ENCODE measurements around the gene LIM2.

The LIM2 gene

DNA sequence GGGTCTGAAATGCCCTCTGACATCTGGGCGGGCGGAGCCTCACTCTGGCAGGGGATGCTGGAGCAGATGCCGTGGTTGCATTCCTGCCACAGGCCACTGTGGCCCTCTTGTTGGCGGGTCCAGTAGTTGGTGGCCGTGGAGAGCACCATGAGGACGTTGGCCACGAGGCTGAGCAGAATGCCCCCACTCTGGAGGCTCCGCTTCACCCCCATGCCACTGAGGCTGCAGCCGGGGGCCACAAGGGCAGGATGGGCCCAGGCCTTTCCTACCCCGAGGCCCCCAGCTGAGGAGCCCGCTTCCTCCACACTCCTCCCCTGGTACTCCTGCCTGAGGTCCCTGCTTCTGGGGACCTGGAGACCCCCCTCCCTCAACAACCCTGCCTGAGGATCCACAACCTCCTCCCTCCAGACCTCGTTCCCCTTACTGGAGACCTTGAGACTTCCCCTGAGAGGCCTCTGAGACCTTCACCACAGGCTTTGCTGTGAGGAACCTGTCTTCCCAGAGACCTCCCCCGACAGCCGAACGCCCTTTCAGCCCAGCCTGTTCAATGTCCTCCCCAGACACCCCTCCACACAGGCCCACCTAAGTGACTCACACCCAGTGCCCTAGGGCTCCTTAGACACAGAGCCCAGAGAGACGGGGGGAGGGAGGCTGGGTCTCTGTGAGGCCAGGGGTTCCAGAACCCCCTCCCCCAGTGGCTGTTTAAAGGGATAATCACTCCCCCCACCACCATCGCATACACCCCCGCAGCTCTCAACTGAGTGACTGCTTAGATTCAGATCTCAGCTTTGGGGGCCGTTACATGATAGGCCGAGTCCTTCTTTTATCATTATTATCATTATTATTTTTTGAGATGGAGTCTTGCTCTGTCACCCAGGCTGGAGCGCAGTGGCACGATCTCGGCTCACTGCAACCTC lies 19.1 kb downstream of the LIM2 start, which contains the start of gene CLDND2 (continued):
- TF ChIP-seq, protein P1, sequence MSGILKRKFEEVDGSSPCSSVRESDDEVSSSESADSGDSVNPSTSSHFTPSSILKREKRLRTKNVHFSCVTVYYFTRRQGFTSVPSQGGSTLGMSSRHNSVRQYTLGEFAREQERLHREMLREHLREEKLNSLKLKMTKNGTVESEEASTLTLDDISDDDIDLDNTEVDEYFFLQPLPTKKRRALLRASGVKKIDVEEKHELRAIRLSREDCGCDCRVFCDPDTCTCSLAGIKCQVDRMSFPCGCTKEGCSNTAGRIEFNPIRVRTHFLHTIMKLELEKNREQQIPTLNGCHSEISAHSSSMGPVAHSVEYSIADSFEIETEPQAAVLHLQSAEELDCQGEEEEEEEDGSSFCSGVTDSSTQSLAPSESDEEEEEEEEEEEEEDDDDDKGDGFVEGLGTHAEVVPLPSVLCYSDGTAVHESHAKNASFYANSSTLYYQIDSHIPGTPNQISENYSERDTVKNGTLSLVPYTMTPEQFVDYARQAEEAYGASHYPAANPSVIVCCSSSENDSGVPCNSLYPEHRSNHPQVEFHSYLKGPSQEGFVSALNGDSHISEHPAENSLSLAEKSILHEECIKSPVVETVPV (CRISPR knock-in tag; IDR thresholded peaks at IDR 0.05) = no peak
- TF ChIP-seq ZNF70 (CRISPR knock-in tag; IDR thresholded peaks at IDR 0.05) = no peak
- TF ChIP-seq, protein P2, sequence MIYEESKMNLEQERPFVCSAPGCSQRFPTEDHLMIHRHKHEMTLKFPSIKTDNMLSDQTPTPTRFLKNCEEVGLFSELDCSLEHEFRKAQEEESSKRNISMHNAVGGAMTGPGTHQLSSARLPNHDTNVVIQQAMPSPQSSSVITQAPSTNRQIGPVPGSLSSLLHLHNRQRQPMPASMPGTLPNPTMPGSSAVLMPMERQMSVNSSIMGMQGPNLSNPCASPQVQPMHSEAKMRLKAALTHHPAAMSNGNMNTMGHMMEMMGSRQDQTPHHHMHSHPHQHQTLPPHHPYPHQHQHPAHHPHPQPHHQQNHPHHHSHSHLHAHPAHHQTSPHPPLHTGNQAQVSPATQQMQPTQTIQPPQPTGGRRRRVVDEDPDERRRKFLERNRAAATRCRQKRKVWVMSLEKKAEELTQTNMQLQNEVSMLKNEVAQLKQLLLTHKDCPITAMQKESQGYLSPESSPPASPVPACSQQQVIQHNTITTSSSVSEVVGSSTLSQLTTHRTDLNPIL (CRISPR knock-in tag; IDR thresholded peaks at IDR 0.05; ENCODE audit: low read depth) = no peak
- TF ChIP-seq RARB (CRISPR knock-in tag; IDR thresholded peaks at IDR 0.05) = no peak
- no peak for TF ChIP-seq TOX (CRISPR knock-in tag; IDR thresholded peaks at IDR 0.05; ENCODE audit: borderline replicate concordance)

DNA sequence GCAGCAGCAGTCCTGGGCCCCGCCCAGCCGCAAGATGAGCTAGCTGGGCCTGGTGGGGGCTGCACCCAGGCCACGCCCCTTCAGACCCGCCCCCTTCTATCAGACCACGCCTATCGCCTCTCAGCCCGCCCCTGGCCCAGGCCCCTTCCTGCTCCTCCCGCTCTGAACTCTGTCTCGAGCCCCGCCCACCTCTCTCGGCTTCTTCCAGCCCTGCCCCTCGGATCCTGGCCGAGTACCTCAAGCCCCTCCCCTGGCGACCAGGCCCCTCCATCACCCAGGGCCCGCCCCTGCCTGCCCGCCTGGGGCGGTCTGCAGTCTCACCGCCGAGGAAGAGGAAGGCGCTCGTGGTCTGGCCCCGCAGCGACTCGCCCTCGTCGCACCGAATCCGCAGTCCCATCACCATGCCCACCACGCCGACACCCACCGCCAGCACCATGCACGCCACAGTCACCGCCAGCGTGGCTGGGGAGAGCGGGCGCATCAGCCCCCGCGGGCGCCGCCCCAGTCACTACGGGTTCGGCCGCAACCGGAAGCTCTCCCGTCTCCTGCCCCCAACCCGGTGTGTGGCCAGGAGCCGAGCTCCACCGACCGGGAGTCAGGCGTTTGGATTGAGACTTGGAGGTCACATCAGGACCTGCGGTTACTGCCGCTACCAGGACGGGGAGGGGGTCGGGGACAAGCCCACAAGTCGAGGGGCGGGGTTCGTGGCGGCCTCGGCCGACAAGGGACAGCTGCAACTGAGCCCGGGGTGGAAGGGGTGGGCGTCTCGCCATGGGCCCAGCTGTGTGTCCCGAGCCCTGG lies 20.0 kb downstream of the LIM2 start:
- TF ChIP-seq ZNF70 (CRISPR knock-in tag; IDR thresholded peaks at IDR 0.05) (no peak), ZFP30 (CRISPR knock-in tag; IDR thresholded peaks at IDR 0.05) (no peak), CSDC2 (CRISPR knock-in tag; IDR thresholded peaks at IDR 0.05) (no peak)
- TF ChIP-seq, protein P2 (CRISPR knock-in tag; IDR thresholded peaks at IDR 0.05; ENCODE audit: low read depth) = no peak
- peak; percentile 86 for ATAC-seq

DNA sequence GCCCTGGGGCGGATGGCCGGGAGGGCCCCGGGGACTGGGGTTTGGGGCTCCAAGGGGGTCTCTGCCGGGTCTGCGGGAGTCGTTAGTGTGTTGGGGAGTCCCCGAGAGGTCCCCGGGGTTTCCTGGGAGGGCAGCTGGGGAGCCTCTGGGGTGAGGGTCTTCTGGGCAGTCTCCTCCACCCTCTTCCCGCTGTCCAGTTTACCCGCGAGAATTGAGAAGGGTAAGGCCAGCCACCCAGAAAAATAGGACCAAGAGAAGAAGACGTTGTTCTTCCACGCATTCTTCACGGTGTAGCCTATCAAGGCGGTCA lies 20.6 kb downstream of the LIM2 start:
- no peak for TF ChIP-seq ISL1 (CRISPR knock-in tag; IDR thresholded peaks at IDR 0.05)
- TF ChIP-seq RARB (CRISPR knock-in tag; IDR thresholded peaks at IDR 0.05) = no peak
- TF ChIP-seq ZC3H10 (CRISPR knock-in tag; IDR thresholded peaks at IDR 0.05) = no peak
- no peak for TF ChIP-seq CSDC2 (CRISPR knock-in tag; IDR thresholded peaks at IDR 0.05)
- no peak for TF ChIP-seq PPARA (CRISPR knock-in tag; IDR thresholded peaks at IDR 0.05; ENCODE audit: borderline replicate concordance)
- TF ChIP-seq, protein P2 (CRISPR knock-in tag; IDR thresholded peaks at IDR 0.05; ENCODE audit: low read depth) = no peak
- TF ChIP-seq ZFP3 (CRISPR knock-in tag; IDR thresholded peaks at IDR 0.05) = no peak
- TF ChIP-seq, protein P1 (CRISPR knock-in tag; IDR thresholded peaks at IDR 0.05) = no peak
- TF ChIP-seq TOX (CRISPR knock-in tag; IDR thresholded peaks at IDR 0.05; ENCODE audit: borderline replicate concordance) = no peak
- no peak for TF ChIP-seq ZNF565 (CRISPR knock-in tag; conservative IDR thresholded peaks at IDR 0.05; ENCODE audit: low read depth)
- TF ChIP-seq ARNTL (CRISPR knock-in tag; IDR thresholded peaks at IDR 0.05; ENCODE audit: borderline replicate concordance, low read depth) = no peak
- TF ChIP-seq, protein P3, sequence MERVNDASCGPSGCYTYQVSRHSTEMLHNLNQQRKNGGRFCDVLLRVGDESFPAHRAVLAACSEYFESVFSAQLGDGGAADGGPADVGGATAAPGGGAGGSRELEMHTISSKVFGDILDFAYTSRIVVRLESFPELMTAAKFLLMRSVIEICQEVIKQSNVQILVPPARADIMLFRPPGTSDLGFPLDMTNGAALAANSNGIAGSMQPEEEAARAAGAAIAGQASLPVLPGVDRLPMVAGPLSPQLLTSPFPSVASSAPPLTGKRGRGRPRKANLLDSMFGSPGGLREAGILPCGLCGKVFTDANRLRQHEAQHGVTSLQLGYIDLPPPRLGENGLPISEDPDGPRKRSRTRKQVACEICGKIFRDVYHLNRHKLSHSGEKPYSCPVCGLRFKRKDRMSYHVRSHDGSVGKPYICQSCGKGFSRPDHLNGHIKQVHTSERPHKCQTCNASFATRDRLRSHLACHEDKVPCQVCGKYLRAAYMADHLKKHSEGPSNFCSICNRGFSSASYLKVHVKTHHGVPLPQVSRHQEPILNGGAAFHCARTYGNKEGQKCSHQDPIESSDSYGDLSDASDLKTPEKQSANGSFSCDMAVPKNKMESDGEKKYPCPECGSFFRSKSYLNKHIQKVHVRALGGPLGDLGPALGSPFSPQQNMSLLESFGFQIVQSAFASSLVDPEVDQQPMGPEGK (CRISPR knock-in tag; IDR thresholded peaks at IDR 0.05; ENCODE audit: borderline replicate concordance) = no peak
- TF ChIP-seq ZNF8 (CRISPR knock-in tag; IDR thresholded peaks at IDR 0.05) = no peak
- no peak for TF ChIP-seq ZFP30 (CRISPR knock-in tag; IDR thresholded peaks at IDR 0.05)
- TF ChIP-seq ESRRG (CRISPR knock-in tag; IDR thresholded peaks at IDR 0.05) = no peak
- ATAC-seq = no peak

Measured in SK-N-SH treated with all-trans-retinoic acid at 6 μM for 48 hours (cell line).